GM18868 (cell line): ENCODE measurements around the gene POMT1.
"Not testable (repeated sequence)": the region's sequence is repeated elsewhere in the genome, so short reads cannot be mapped to it uniquely, and the experiment has no call there.

Experiments
- ATAC-seq: cut with Tn5 transposase; IDR thresholded peaks from one replicate; pipeline ENCODE4 v1.9.1; 2021; ENCODE audit warnings: mild to moderate bottlenecking, moderate library complexity; ENCODE audit not compliant: unreplicated experiment

POMT1 gene, protein sequence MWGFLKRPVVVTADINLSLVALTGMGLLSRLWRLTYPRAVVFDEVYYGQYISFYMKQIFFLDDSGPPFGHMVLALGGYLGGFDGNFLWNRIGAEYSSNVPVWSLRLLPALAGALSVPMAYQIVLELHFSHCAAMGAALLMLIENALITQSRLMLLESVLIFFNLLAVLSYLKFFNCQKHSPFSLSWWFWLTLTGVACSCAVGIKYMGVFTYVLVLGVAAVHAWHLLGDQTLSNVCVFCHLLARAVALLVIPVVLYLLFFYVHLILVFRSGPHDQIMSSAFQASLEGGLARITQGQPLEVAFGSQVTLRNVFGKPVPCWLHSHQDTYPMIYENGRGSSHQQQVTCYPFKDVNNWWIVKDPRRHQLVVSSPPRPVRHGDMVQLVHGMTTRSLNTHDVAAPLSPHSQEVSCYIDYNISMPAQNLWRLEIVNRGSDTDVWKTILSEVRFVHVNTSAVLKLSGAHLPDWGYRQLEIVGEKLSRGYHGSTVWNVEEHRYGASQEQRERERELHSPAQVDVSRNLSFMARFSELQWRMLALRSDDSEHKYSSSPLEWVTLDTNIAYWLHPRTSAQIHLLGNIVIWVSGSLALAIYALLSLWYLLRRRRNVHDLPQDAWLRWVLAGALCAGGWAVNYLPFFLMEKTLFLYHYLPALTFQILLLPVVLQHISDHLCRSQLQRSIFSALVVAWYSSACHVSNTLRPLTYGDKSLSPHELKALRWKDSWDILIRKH

DNA sequence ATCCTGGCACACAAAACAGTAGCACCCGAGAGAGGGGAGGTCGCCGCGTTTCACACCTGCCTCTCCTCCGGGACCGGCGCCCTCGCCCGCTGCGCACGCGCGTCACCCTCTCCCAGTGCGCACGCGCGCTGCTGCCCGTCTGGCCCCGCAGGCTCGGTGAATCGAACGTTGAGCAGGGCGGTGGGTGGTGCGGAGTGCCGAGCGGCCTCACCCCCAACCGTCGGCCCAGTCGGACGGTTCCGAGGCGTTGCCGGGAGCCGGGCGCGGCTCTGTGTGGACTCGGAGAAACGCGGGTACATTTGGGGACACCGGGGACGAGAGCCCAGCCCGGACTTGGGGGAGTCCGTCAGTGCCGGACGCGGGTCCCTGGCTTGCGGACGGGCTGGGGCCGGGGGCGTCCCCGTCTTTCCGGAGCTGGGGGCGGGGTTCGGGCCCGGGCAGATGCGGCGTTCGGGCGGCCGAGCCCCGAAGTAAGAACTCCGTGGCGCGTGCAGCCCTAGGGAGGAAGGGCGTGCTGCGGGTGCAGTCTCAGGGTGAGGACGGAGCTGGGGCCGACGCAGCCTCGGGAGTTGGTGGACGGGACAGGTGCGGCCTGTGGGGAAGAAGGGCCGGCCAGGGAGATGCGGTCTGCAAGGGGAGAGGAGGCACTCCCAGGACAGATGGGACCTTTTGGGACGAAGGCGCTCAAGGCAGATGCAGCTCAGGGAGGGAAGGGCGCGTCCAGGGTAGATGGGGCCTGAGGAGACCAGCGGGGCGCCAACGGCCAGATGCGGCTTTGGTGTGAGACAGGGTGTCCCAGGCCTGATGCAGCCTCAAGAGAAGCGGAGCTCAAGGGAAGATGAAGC lies at the start of gene POMT1:
Gene POMT1 (plus strand): TSS at position 138 of the 845 bp plus-strand sequence. CDS start 1,301 bp downstream, outside the sequence.
- ATAC-seq = peak; percentile 82

DNA sequence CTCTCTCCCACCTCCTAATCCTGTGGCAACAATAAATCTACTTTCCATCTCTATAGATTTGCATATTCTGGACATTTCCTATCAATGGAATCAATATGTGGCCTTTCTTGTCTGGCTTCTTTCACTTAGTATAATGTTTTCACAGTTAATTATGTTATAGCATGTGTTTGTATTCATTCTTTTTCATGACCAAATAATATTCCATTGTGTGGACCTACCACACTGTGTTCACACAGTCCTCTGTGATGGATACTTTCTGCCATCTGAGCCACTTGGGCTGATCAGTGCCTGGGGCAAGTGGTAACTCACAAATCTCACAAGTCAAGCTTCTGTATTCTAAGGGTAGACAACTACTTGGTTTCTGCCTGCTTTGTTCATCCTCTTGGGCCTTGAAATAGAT lies 48.7 kb upstream of the POMT1 start:
- ATAC-seq = no peak

DNA sequence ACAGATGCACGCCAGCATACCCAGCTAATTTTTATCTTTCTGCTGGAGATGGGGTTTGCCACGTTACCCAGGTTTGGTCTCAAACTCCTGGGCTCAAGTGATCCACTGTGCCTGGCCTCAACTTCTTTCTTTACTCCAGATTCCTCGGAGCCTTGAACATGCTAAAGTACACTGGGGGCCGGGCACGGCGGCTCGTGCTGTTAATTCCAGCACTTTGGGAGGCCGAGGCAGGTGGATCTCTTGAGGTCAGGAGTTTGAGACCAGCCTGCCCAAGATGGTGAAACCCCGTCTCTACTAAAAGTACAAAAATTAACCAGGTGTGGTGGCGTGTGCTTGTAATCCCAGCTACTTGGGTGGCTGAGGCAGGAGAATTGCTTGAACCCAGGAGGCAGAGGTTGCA lies 47.1 kb upstream of the POMT1 start:
- ATAC-seq = not testable (repeated sequence)

DNA sequence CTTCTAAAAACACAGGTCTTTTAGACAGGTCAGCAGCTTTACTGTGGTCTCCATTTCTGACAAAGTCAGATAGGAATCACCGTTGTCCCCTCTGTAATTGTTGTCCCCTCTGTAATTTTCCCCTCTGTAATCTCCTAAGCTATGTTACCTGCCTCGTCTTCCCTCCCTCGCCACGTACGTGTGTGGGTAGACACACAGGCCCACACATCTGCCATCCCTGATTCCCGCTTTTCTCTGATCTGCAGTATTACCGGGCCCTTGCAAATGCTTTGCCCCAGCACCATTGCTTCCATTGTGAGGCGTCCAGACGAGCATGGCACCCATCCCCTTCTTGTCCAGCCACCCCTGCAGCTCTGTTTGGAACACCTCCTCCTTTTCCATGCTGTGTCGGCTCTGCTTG lies 45.0 kb upstream of the POMT1 start:
- no peak for ATAC-seq

DNA sequence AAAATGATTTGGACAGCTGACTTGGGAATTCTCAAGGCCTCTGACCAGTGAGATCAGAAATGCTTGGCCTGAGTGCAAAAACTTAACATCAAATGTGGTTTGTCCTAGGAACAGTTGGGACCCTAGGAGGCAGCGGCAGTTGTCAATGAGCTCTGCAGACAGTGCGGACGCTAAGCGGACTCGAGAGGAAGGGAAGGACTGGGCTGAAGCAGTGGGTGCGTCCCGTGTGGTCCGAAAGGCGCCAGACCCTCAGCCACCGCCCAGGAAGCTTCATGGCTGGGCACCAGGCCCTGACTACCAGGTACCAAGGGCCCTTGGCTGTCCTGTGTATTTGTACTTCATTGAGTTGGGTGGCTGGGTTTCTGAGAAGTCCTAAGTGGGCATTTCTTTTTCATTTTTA lies 43.7 kb upstream of the POMT1 start:
- ATAC-seq = no peak

DNA sequence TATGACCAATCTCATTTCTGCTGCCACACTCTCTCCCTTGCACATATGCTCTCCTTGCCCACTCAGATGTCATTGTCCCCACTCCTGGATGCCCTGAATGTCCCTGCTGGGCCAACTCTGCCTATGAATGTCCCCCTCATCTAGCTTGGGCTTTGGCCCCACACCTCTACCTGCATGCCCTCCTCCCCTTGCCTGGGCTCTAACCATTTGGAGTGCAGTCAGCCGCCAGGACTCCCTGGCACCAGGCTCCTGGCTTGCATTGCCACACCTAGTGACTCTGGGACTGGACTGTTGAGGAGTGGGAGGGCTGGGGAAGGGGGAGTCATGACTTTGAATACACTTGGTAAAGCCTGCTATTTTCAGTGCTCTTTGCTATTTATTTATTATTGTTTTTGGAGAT lies 41.6 kb upstream of the POMT1 start:
- ATAC-seq = no peak

DNA sequence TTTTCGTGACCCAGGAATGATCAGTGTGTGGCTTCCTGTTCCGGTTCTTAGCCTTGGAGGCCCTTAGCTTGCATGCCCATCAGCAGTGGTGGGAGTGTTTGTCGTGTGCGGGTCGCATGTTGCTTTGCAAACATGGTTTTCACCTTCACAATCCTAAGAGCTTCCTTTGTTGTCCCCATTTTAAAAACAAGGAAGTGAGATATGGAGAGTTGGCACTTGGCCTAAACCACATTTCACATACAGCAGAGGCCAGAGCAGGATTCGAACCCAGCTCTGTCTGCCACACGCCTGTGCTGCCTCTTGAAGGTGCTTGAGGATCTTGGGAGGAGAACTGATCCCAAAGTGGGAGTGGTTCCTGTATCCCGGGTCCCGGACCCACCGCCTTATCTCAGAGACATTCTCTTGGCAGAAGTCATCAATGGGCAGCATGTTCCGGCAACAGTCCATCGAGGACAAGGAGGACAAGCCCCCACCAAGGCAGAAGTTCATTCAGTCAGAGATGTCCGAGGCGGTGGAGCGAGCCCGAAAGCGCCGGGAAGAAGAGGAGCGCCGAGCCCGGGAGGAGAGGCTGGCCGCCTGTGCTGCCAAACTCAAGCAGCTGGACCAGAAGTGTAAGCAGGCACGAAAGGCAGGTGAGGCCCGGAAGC lies 38.2 kb upstream of the POMT1 start:
- no peak for ATAC-seq

DNA sequence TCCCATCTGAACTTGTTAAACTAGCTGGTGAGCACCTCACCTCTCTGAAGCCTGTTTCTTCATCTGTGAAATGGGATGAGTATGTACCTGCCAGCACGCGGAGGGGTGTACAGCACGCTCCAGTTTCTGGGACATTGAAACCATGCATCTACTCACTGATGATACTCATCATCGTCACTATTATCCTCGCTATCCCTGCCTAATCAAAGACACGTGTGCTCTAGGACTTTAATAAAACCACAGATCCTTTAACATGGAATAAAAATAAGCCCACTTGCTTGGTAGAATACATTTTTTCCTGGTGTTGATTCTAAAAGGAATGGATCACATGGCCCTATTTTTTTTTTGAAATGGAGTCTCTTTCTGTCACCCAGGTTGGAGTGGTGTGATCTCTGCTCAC lies 37.3 kb upstream of the POMT1 start:
- ATAC-seq = no peak

DNA sequence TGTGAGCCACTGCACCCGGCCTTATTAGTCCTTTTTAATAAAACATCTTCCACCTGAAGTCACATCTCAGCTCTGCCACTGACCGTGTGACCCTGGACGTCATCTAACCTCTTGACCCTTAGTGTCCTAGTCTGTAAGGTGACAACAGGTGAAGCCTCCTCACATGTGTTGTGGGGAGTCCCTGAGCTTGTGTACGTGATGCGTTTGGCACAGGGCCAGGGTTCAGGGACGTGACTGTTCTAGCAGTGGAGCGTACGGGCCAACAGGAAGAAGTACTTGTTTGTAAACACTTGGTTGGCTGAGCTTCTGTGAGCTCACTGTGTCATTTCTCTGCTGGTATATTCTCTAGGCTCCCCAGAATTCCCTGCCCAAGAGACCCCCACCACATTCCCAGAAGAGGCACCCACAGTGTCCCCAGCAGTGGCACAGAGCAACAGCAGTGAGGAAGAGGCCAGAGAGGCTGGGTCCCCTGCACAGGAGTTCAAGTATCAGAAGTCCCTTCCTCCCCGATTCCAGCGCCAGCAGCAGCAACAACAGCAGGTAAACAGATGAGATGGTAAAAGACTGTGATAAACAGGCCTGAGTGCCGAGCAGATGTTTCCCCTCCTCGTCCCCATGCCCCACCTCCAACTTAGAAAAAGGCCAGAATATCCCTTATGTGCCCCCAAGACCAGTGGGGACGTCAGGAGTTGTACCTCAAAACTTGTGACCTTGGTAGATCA lies 35.3 kb upstream of the POMT1 start:
- ATAC-seq = no peak

DNA sequence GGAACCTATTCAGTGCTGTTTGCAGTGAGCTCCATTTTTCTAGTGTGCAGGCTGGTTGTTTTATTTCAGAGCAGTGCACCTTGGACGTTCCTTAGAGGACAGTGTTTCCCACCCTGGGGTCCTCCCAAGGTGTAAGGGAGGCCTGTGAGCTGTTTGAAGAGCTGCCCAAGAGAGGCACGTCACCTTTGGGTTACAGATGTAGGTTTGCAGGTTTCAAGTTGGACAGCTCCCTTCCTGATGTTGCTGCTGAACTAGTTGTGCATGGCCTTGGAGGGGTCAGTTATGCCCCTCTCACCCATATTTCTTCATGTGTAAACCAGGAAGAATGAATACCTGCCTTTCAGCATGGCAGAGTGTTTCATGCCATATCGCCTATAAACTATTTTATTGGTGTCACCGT lies 34.7 kb upstream of the POMT1 start:
- no peak for ATAC-seq

DNA sequence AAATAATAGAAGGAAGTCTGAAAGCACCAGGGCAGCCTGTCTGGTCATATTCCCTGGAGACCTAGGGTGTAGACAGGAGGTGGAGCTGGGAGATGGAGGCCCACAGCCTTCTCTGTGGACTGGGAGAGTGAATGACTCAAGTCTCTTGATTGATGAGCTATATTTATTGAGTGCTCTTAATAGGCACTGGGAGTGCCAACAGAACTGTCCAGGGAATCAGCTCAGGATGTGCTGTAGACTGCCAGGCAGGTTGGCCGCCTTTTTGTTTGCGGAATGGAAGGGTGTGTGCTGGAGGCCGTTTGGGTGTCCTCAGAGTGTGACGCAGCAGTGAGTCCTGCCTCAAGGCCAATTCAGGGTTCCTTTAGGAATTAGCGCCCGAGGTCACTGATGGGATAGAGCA lies 33.4 kb upstream of the POMT1 start:
- no peak for ATAC-seq

DNA sequence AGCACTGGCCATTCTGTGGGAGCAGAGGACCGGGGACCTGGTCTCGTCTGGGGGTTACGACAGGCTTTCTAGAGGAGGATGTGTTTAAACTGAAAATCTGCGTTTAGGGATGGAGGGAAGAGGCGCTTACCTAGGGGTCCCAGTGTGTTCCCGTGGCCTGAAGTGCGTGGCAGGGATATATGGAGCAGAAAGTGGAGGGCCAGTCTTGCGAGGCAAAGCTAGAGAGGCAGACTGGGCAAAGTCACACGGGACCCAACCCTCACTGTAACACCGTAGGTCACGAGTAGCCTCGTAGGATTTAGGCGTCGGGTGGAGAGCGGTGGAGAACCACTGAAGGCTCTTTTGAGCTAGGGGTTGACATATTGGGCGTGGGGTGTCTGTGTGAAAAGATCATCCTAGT lies 32.8 kb upstream of the POMT1 start:
- ATAC-seq = no peak

DNA sequence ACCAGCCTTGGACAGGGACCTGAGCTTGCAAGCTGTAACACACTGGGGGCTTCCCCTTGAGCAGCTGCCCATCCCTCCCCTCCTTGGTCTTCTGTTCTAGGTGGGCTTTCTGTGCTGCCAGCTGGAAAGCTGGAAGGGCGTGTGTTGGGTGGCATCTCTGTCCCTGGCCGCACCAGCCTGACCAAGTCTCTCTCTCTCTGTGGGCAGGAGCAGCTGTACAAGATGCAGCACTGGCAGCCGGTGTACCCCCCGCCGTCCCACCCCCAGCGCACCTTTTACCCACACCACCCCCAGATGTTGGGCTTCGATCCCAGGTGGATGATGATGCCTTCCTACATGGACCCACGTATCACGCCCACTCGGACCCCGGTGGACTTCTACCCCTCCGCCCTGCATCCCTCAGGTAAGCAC lies 32.1 kb upstream of the POMT1 start:
- no peak for ATAC-seq

DNA sequence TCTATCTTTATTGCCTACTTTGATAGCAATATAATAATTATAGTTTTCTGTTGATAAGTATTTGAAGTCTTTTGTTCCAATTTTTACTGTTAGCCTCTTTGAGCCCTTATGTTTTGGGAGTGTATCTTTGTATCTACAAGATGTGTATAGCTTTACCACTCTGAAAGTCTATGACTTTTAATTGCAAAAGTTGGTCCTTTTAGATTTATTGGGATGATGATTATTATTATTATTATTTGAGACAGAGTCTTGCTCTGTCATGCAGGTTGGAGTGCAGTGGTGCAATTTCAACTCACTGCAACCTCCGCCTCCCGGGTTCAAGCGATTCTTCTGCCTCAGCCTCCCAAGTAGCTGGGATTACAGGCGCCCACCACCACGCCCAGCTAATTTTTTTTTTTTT lies 30.6 kb upstream of the POMT1 start:
- ATAC-seq = not testable (repeated sequence)

DNA sequence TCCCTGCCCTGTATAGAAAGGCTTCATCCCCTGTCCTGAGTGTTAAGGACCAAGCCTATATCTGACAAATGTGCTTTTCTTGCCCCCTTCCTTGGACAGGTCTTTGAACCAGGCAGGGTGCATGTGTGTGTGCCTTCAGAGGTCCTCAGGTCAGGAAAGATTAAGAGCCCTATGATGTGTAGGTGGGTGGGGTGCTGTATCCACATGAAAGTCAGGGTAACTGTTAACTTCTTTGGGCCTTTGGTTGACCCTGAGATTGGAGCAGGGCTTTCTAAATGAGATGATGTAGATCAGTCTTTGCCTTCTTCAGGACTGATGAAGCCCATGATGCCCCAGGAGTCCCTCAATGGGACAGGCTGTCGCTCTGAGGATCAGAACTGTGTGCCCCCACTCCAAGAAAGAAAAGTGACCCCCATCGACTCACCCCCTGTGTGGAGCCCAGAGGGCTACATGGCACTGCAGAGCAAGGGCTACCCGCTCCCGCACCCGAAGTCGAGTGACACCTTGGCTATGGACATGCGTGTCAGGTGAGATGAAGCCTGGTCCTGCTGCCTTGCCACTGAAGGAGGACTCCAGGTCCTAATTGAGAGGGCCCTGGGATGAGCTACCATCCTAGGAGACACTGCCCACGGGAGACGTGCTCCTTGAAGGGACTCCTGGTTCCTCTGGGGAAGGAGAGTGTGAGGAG lies 29.4 kb upstream of the POMT1 start:
- ATAC-seq = no peak

DNA sequence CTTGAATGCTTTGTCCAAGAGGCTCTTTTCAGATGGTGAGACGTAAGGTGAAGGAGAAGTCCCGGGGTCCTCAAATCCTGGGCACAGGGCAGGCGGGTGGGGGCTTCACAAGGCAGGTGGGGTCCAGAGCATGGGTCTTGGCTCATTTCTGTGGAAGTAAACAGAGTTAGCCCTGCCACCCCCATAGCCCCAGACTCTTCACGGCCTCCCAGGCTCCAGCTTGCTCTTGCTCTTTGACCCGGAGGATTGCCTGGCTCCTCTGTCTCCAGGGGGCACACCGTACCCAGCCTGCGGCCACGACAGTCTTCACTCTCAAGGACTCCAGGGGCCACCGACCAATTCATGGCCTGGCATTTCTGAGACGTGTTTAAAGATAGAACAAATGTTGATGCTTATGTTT lies 28.8 kb upstream of the POMT1 start:
- ATAC-seq = no peak

DNA sequence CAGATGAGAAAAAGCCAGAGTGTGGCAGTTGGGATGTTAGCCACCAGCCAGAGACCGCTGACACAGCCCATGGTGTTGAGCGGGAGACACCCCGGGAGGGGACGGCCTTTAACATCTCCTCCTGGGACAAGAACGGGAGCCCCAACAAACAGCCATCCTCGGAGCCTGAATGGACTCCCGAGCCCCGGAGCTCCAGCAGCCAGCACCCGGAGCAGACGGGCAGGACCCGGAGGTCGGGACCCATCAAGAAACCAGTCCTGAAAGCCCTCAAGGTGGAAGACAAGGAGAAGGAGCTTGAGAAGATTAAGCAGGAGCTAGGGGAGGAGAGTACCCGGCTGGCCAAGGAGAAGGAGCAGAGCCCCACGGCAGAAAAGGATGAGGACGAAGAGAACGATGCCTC lies 28.0 kb upstream of the POMT1 start:
- no peak for ATAC-seq

DNA sequence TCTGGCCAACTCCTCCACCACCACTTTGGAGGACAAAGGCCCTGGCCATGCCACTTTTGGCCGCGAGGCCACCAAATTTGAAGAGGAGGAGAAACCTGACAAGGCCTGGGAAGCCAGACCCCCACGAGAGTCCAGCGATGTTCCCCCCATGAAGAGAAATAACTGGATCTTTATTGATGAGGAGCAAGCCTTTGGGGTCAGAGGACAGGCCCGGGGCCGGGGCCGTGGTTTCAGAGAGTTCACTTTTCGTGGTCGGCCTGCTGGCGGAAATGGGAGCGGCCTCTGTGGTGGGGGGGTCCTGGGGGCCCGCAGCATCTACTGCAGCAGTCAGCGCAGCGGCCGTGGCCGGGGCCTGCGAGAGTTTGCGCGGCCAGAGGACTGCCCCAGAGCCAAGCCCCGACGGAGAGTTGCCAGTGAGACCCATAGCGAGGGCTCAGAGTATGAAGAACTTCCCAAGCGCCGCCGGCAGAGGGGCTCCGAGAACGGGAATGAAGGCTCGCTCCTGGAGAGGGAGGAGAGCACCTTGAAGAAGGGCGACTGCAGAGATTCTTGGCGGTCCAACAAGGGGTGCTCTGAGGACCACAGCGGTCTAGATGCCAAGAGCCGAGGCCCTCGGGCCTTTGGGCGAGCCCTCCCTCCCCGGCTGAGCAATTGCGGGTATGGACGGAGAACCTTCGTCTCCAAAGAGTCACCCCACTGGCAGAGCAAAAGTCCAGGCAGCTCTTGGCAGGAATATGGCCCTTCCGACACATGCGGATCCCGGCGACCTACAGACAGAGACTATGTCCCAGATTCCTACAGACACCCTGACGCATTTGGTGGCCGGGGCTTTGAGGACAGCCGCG lies 27.4 kb upstream of the POMT1 start:
- no peak for ATAC-seq
